HFFc6 (cell line): ENCODE data around the gene SLC25A38. TPM values are rescaled to one million over a fixed set of nuclear protein-coding genes. Genes with fewer than 3 reads are reported as not detected.

Experiments used
- DNase-seq: peaks from one replicate; pipeline ENCODE4 v3.0.0-alpha.2; 2018
- H3K27ac Mint-ChIP-seq: 2 replicates; pipeline ENCODE4 v1.8.0; 2020; ENCODE audit warnings: mild to moderate bottlenecking, mixed read lengths
- H3K27me3 Mint-ChIP-seq: 2 replicates; pipeline ENCODE4 v1.8.0; 2021; ENCODE audit warnings: mild to moderate bottlenecking, moderate library complexity, mixed read lengths; ENCODE audit not compliant: insufficient read depth
- H3K36me3 Mint-ChIP-seq: 2 replicates; pipeline ENCODE4 v1.8.0; 2021; ENCODE audit warnings: low read depth, mixed read lengths
- H3K4me1 Mint-ChIP-seq: 2 replicates; pipeline ENCODE4 v1.8.0; 2020; ENCODE audit warnings: low read depth, mixed read lengths
- H3K4me3 Mint-ChIP-seq: 2 replicates; pipeline ENCODE4 v1.8.0; 2020; ENCODE audit warnings: mild to moderate bottlenecking, moderate library complexity, mixed read lengths
- H3K9me3 Mint-ChIP-seq: 2 replicates; pipeline ENCODE4 v1.8.0; 2020; ENCODE audit warnings: mild to moderate bottlenecking, mixed read lengths
- CTCF ChIP-seq: fragments of 200-600 bp; sonication (generic); IDR thresholded peaks from 2 replicates; pipeline ENCODE4 v1.5.0; 2021; ENCODE audit warnings: antibody characterized with exemption, mild to moderate bottlenecking
- total RNA-seq, 6 experiments: library from RNA; stranded (reverse); fragmentation: NEBNext Ultra II Directional; extraction: Animal tissue kit (Norgen Biotek cat#: 25700); gene quantifications; 2 replicates in 1 of 6; 3 replicates in 5 of 6; pipeline ENCODE4 v1.2.3, GENCODE V29; 2021

Gene SLC25A38
- total RNA-seq, 6 experiments from 2014 or later: 24.8 to 32.4 (median 27.9) TPM

GRCh38 chr3:39390181-39390580 lies 7.0 kb downstream of the SLC25A38 start:
- Mint-ChIP-seq H3K27ac (no peak overlapping the region), H3K9me3 (no peaks in the 10 kb centered on the region), H3K4me1 (peaks cover 24% of the 10 kb centered on the region), H3K27me3 (no peaks in the 10 kb centered on the region), H3K36me3 (peaks cover 16% of the 10 kb centered on the region; the same call in 1 of the 2 replicates), H3K4me3 (no peak overlapping the region)
- DNase-seq: no peak
- no peak for TF ChIP-seq CTCF

GRCh38 chr3:39396690-39397089 lies 13.5 kb downstream of the SLC25A38 start:
- Mint-ChIP-seq H3K4me1 (no peaks in the 10 kb centered on the region), H3K36me3 (peaks cover 40% of the 10 kb centered on the region), H3K9me3 (no peaks in the 10 kb centered on the region), H3K27ac (no peak overlapping the region), H3K27me3 (no peaks in the 10 kb centered on the region; the same call in 1 of the 2 replicates), H3K4me3 (no peak overlapping the region)
- no peak for TF ChIP-seq CTCF
- DNase-seq: no peak

GRCh38 chr3:39398700-39399099 lies 15.5 kb downstream of the SLC25A38 start:
- Mint-ChIP-seq H3K4me1 (no peaks in the 10 kb centered on the region), H3K27ac (no peak overlapping the region), H3K9me3 (no peaks in the 10 kb centered on the region), H3K27me3 (no peaks in the 10 kb centered on the region; the same call in 1 of the 2 replicates), H3K36me3 (peaks cover 35% of the 10 kb centered on the region), H3K4me3 (no peak overlapping the region)
- TF ChIP-seq CTCF: 0 out of 2 replicates have a peak, but pooled peaks have one; percentile 8
- DNase-seq: no peak

- no peak overlapping the region for H3K4me3 Mint-ChIP-seq
- no peaks in the 10 kb centered on the region for H3K9me3 Mint-ChIP-seq
- H3K27me3 Mint-ChIP-seq: peaks cover 3% of the 10 kb centered on the region
- H3K27ac Mint-ChIP-seq: no peak overlapping the region
- H3K36me3 Mint-ChIP-seq: peaks cover 33% of the 10 kb centered on the region
- no peak for DNase-seq
- TF ChIP-seq CTCF: no peak
- H3K4me1 Mint-ChIP-seq: peaks cover 12% of the 10 kb centered on the region; the same call in 1 of the 2 replicates
Observed at GRCh38 chr3:39401983-39402382, 18.8 kb downstream of the SLC25A38 start.

GRCh38 chr3:39404943-39405686 lies 21.9 kb downstream of the SLC25A38 start:
- Mint-ChIP-seq H3K4me3 (peak overlapping the region; percentile 97; the same call in 1 of the 2 replicates), H3K4me1 (peaks cover 39% of the 10 kb centered on the region), H3K27me3 (peaks cover 3% of the 10 kb centered on the region), H3K9me3 (no peaks in the 10 kb centered on the region), H3K27ac (no peak overlapping the region), H3K36me3 (peaks cover 38% of the 10 kb centered on the region)
- no peak for TF ChIP-seq CTCF
- no peak for DNase-seq
